HepG2 (cell line): ENCODE results near the gene TBC1D22A. TPM values are rescaled to one million over a fixed set of nuclear protein-coding genes. Genes with fewer than 3 reads are reported as not detected.

ENCODE experiments used
- ATAC-seq: fragments of 200-7000 bp; cut with Tn5 transposase; 3 replicates; pipeline ENCODE4 v1.9.1; 2020; ENCODE audit warnings: mild to moderate bottlenecking, moderate library complexity
- BruUV-seq: library from RNA; stranded (reverse); fragments of 400-500 nt; replicated peaks from 2 replicates; lab custom pipeline; 2021; lab: Mats Ljungman, UMichigan
- CTCF ChIA-PET: fragments of 300-600 bp; formaldehyde crosslinking; extraction: SDS; loops from one replicate; lab custom pipeline; 2021; ENCODE audit warnings: low total read pairs, inconsistent platforms, low intra/inter-chr PET ratio; lab: Yijun Ruan, JAX
- POLR2A ChIA-PET: fragments of 350-600 bp; sonication (Branson Sonifier 250); formaldehyde crosslinking; loops from one replicate; lab custom pipeline; 2020; ENCODE audit warnings: antibody characterized with exemption, inconsistent platforms; lab: Yijun Ruan, JAX
- DNase-seq: peaks from one replicate; pipeline ENCODE4 v3.0.0-alpha.2; 2015; ENCODE audit warnings: low spot score
- FAIRE-seq: peaks from 3 replicates; lab custom pipeline; 2011; peaks lifted over from hg19 to GRCh38; lab: Jason Lieb, UNC
- H2AFZ ChIP-seq: one replicate; pipeline ENCODE4 v1.6.1; 2011; ENCODE audit warnings: low read length, inconsistent platforms
- H3K27ac ChIP-seq: fragments of 300-600 bp; 3 replicates; pipeline ENCODE4 v1.8.0; 2011; ENCODE audit warnings: mixed run types, mild to moderate bottlenecking, mixed read lengths, low read length, inconsistent platforms; ENCODE audit not compliant: insufficient read depth; ENCODE audit errors: extremely low read length
- H3K27me3 ChIP-seq, 2 experiments: fragments of 200-600 bp in 1 of 2; 2 replicates in 1 of 2; 3 replicates in 1 of 2; pipeline versions ENCODE4 v1.6.0 to v1.8.0; 2011; ENCODE audit warnings: low read length in 2 of 2, mild to moderate bottlenecking in 2 of 2, moderate library complexity in 2 of 2, inconsistent platforms in 1 of 2; ENCODE audit not compliant: insufficient read depth in 2 of 2, control insufficient read depth in 1 of 2
- H3K36me3 ChIP-seq, 2 experiments: fragments of 200-600 bp in 1 of 2; replicated peaks in 1 of 2; 2 replicates in 1 of 2; 3 replicates in 1 of 2; pipeline versions ENCODE4 v1.5.1 to v1.8.0; 2011; ENCODE audit warnings: low read length in 2 of 2, inconsistent platforms in 1 of 2; ENCODE audit not compliant: insufficient read depth in 2 of 2, control insufficient read depth in 1 of 2
- H3K4me1 ChIP-seq: 2 replicates; pipeline ENCODE4 v1.5.1; 2012; ENCODE audit warnings: low read length, inconsistent platforms; ENCODE audit not compliant: insufficient read depth
- H3K4me2 ChIP-seq: 2 replicates; pipeline ENCODE4 v1.6.0; 2011; ENCODE audit warnings: low read depth, low read length, inconsistent platforms
- H3K4me3 ChIP-seq, 3 experiments: fragments of 200-600 bp in 1 of 3; sonication (generic), shearing (Covaris generic) in 1 of 3; replicated peaks in 1 of 3; 2 replicates each; pipeline ENCODE4 v1.5.1; 2011 to 2016; ENCODE audit warnings: low read length in 3 of 3, inconsistent platforms in 2 of 3, low read depth in 2 of 3, mild to moderate bottlenecking in 2 of 3, control low read depth in 1 of 3, mixed read lengths in 1 of 3; ENCODE audit not compliant: insufficient read depth in 1 of 3
- H3K79me2 ChIP-seq: one replicate; pipeline ENCODE4 v1.6.1; 2011; ENCODE audit warnings: low read length, inconsistent platforms; ENCODE audit not compliant: insufficient read depth
- H3K9ac ChIP-seq: 2 replicates; pipeline ENCODE4 v1.6.0; 2011; ENCODE audit warnings: mild to moderate bottlenecking, low read depth, low read length, inconsistent platforms; ENCODE audit not compliant: insufficient read depth
- H3K9me3 ChIP-seq: 2 replicates; pipeline ENCODE4 v1.5.1; 2012; ENCODE audit warnings: mild to moderate bottlenecking, low read length
- H4K20me1 ChIP-seq: 2 replicates; pipeline ENCODE4 v1.6.0; 2011; ENCODE audit warnings: inconsistent platforms, mild to moderate bottlenecking, low read length, moderate library complexity; ENCODE audit not compliant: insufficient read depth
- IRF2 ChIP-seq: IDR thresholded peaks from 2 replicates; pipeline ENCODE4 v1.6.1; 2018; ENCODE audit warnings: missing genetic modification reagents, missing compliant biosample characterization
- JUN ChIP-seq: sonication (generic); formaldehyde crosslinking; IDR thresholded peaks from 2 replicates; pipeline ENCODE4 v1.4.0; 2020; ENCODE audit warnings: mild to moderate bottlenecking, missing genetic modification reagents
- KAT8 ChIP-seq: IDR thresholded peaks from 2 replicates; pipeline ENCODE4 v1.6.1; 2016; ENCODE audit warnings: missing genetic modification reagents, missing compliant biosample characterization
- MAFF ChIP-seq: IDR thresholded peaks from 2 replicates; pipeline ENCODE4 v1.6.1; 2011; ENCODE audit warnings: low read depth, low read length, improper control_type of control experiment
- MEIS1 ChIP-seq: sonication (generic); formaldehyde crosslinking; IDR thresholded peaks from 2 replicates; pipeline ENCODE4 v1.9.0; 2021; ENCODE audit warnings: mild to moderate bottlenecking, missing genetic modification reagents, moderate library complexity, borderline replicate concordance
- PAWR ChIP-seq: sonication (generic); formaldehyde crosslinking; IDR thresholded peaks from 2 replicates; pipeline ENCODE4 v1.4.0; 2020; ENCODE audit warnings: missing genetic modification reagents, mild to moderate bottlenecking, borderline replicate concordance
- RAD21 ChIP-seq: fragments of 450-650 bp; formaldehyde crosslinking; IDR thresholded peaks from 2 replicates; pipeline ENCODE4 v1.5.0; 2020; ENCODE audit warnings: mild to moderate bottlenecking
- SALL1 ChIP-seq: sonication (generic); formaldehyde crosslinking; IDR thresholded peaks from 2 replicates; pipeline ENCODE4 v1.8.0; 2022; ENCODE audit warnings: mild to moderate bottlenecking, missing genetic modification reagents
- SP140L ChIP-seq: sonication (generic); formaldehyde crosslinking; IDR thresholded peaks from 2 replicates; pipeline ENCODE4 v1.4.0; 2020; ENCODE audit warnings: missing genetic modification reagents, borderline replicate concordance
- SRSF9 ChIP-seq: fragments of 200-400 bp; formaldehyde crosslinking; IDR thresholded peaks from 2 replicates; pipeline ENCODE4 v1.6.1; 2018; ENCODE audit warnings: borderline replicate concordance, mild to moderate bottlenecking, low read depth, low read length; ENCODE audit not compliant: insufficient read depth, poor library complexity, severe bottlenecking
- ZKSCAN5 ChIP-seq: sonication (generic); formaldehyde crosslinking; IDR thresholded peaks from 2 replicates; pipeline ENCODE4 v1.5.1; 2020; ENCODE audit warnings: mild to moderate bottlenecking, missing genetic modification reagents
- ZMAT5 ChIP-seq: sonication (generic); formaldehyde crosslinking; IDR thresholded peaks from 2 replicates; pipeline ENCODE4 v1.5.0; 2020; ENCODE audit warnings: mild to moderate bottlenecking, low read depth, missing genetic modification reagents, borderline replicate concordance
- ZNF619 ChIP-seq: sonication (generic); formaldehyde crosslinking; IDR thresholded peaks from 2 replicates; pipeline ENCODE4 v1.4.0; 2020; ENCODE audit warnings: mild to moderate bottlenecking, missing genetic modification reagents
- ZNF816 ChIP-seq: sonication (generic); formaldehyde crosslinking; IDR thresholded peaks from 2 replicates; pipeline ENCODE4 v1.8.0; 2022; ENCODE audit warnings: missing genetic modification reagents, mild to moderate bottlenecking, borderline replicate concordance
- ZSCAN25 ChIP-seq: sonication (generic); formaldehyde crosslinking; IDR thresholded peaks from 2 replicates; pipeline ENCODE4 v1.8.0; 2022; ENCODE audit warnings: mild to moderate bottlenecking, missing genetic modification reagents
- WGBS: methylation state at CpG from one replicate; pipeline ENCODE4 v1.1.6; 2017; ENCODE audit warnings: low lambda C conversion rate; 5-methylcytosine and 5-hydroxymethylcytosine counted together
- in situ Hi-C: cut with HindIII; loops from 2 replicates; pipeline ENCODE4 v1.10.0; 2017; ENCODE audit warnings: low pct_unique_long_range_greater_than_20kb; ENCODE audit not compliant: extremely low pct_ligation_motif_present
- intact Hi-C: fragments of 100-400 bp; cut with micrococcal nuclease; formaldehyde crosslinking; loops from one replicate; pipeline ENCODE4 v1.10.0; 2022; ENCODE audit not compliant: unreplicated experiment
- polyA plus RNA-seq, 8 experiments: library from polyadenylated mRNA; depleted of rRNA in 3 of 8; stranded (reverse) in 7 of 8; unstranded in 1 of 8; fragments of >200 nt; fragmentation: Illumina TruSeq in 4 of 8; extraction: Trizol in 4 of 8; gene quantifications; 2 replicates each; pipeline versions ENCODE4 v1.2.1 to v1.2.3, GENCODE V29; 2011 to 2016; ENCODE audit warnings: low read depth in 4 of 8, missing spikeins in 1 of 8, mixed read lengths in 1 of 8; ENCODE audit not compliant: insufficient read depth in 1 of 8
- total RNA-seq, 5 experiments: library from RNA; depleted of rRNA; stranded (reverse); fragments of >200 nt; fragmentation: Illumina TruSeq; extraction: Trizol; gene quantifications; 2 replicates each; pipeline ENCODE4 v1.2.3, GENCODE V29; 2016; ENCODE audit warnings: low read depth in 1 of 5
- TF ChIP-seq, protein P1 (sequence below): sonication (generic); formaldehyde crosslinking; IDR thresholded peaks from 2 replicates; pipeline ENCODE4 v1.4.0; 2020; ENCODE audit warnings: missing genetic modification reagents
- TF ChIP-seq, protein P2 (sequence below): sonication (generic); formaldehyde crosslinking; IDR thresholded peaks from 2 replicates; pipeline ENCODE4 v1.4.0; 2020; ENCODE audit warnings: mild to moderate bottlenecking, missing genetic modification reagents
- TF ChIP-seq, protein P3 (sequence below): sonication (generic); formaldehyde crosslinking; IDR thresholded peaks from 2 replicates; pipeline ENCODE4 v1.5.0; 2020; ENCODE audit warnings: missing genetic modification reagents

The TBC1D22A gene
- total and polyA plus RNA-seq, 2 of the 13 experiments (the other 11 are each of a cell fraction or from before 2014, with no cell fraction given): 17.3 to 18.0 TPM

GRCh38 chr22:46925818-46926217 lies 163.4 kb downstream of the TBC1D22A start (continued):
- TF ChIP-seq ZMAT5 (CRISPR knock-in tag) (no peak), ZNF816 (no peak)

DNA sequence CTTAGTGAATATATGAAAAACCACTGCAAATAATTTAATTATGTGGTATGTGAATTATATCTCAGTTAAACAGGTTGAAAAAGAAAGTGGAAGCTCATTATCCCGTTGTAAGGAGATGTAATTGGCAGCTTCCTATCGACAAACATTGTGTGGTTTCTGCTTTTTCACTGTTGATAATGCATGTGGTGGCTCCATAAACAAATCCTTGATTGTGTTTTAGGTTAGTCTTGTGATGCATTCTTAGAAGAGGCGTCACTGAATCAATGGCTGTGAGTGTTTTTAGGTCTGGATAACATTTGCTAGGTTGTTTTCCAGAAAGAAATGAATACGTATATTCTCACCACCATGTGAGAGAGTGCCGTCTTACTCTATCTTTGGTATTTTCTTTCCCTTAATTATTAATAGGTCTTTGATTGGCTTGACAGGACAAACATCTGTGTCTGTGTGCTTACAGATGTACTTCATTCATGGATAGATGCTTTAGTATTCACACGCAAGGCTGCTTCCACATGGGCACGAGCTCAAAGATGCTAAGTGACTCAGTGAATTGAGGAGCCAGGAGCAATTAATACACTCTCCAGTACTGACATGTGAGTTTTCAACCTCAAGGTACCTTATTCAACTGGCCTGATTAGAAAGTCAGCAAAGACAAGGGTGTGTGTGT lies 166.7 kb downstream of the TBC1D22A start:
- CTCF ChIA-PET: no interaction called here
- Histone ChIP-seq H3K36me3 (peaks cover 1 to 8% of the 10 kb centered on the region in 2 experiments; a peak in 2 of 5 replicates), H2AFZ (no peak overlapping the region), H4K20me1 (no peaks in the 10 kb centered on the region), H3K4me2 (no peak overlapping the region), H3K79me2 (no peaks in the 10 kb centered on the region), H3K9me3 (no peaks in the 10 kb centered on the region), H3K9ac (no peak overlapping the region), H3K27me3 (no peaks in the 10 kb centered on the region), H3K4me1 (peaks cover 26% of the 10 kb centered on the region), H3K27ac (no peak overlapping the region), H3K4me3 (no peak overlapping the region)
- intact Hi-C loops: no loop called here
- no TSS peak for BruUV-seq
- POLR2A ChIA-PET: no interaction called here
- in situ Hi-C loops: no loop called here
- DNase-seq: no peak
- FAIRE-seq: no peak
- WGBS: 80% methylated on average over 7 of the region's 7 CpGs
- no peak for ATAC-seq
- TF ChIP-seq, protein P1, sequence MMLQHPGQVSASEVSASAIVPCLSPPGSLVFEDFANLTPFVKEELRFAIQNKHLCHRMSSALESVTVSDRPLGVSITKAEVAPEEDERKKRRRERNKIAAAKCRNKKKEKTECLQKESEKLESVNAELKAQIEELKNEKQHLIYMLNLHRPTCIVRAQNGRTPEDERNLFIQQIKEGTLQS (CRISPR knock-in tag): no peak
- TF ChIP-seq PAWR (CRISPR knock-in tag): no peak
- TF ChIP-seq SALL1: no peak
- TF ChIP-seq ZKSCAN5 (CRISPR knock-in tag): no peak
- no peak for TF ChIP-seq KAT8
- TF ChIP-seq MAFF: no peak
- TF ChIP-seq, protein P2, sequence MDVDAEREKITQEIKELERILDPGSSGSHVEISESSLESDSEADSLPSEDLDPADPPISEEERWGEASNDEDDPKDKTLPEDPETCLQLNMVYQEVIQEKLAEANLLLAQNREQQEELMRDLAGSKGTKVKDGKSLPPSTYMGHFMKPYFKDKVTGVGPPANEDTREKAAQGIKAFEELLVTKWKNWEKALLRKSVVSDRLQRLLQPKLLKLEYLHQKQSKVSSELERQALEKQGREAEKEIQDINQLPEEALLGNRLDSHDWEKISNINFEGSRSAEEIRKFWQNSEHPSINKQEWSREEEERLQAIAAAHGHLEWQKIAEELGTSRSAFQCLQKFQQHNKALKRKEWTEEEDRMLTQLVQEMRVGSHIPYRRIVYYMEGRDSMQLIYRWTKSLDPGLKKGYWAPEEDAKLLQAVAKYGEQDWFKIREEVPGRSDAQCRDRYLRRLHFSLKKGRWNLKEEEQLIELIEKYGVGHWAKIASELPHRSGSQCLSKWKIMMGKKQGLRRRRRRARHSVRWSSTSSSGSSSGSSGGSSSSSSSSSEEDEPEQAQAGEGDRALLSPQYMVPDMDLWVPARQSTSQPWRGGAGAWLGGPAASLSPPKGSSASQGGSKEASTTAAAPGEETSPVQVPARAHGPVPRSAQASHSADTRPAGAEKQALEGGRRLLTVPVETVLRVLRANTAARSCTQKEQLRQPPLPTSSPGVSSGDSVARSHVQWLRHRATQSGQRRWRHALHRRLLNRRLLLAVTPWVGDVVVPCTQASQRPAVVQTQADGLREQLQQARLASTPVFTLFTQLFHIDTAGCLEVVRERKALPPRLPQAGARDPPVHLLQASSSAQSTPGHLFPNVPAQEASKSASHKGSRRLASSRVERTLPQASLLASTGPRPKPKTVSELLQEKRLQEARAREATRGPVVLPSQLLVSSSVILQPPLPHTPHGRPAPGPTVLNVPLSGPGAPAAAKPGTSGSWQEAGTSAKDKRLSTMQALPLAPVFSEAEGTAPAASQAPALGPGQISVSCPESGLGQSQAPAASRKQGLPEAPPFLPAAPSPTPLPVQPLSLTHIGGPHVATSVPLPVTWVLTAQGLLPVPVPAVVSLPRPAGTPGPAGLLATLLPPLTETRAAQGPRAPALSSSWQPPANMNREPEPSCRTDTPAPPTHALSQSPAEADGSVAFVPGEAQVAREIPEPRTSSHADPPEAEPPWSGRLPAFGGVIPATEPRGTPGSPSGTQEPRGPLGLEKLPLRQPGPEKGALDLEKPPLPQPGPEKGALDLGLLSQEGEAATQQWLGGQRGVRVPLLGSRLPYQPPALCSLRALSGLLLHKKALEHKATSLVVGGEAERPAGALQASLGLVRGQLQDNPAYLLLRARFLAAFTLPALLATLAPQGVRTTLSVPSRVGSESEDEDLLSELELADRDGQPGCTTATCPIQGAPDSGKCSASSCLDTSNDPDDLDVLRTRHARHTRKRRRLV (CRISPR knock-in tag): no peak
- no peak for TF ChIP-seq SP140L
- TF ChIP-seq ZNF619 (CRISPR knock-in tag): no peak
- TF ChIP-seq RAD21 (CRISPR knock-in tag): no peak
- no peak for TF ChIP-seq JUN (CRISPR knock-in tag)
- TF ChIP-seq SRSF9: no peak
- TF ChIP-seq, protein P3, sequence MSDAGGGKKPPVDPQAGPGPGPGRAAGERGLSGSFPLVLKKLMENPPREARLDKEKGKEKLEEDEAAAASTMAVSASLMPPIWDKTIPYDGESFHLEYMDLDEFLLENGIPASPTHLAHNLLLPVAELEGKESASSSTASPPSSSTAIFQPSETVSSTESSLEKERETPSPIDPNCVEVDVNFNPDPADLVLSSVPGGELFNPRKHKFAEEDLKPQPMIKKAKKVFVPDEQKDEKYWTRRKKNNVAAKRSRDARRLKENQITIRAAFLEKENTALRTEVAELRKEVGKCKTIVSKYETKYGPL (CRISPR knock-in tag): no peak
- no peak for TF ChIP-seq MEIS1
- TF ChIP-seq IRF2 (CRISPR knock-in tag): no peak
- TF ChIP-seq ZSCAN25 (CRISPR knock-in tag): no peak
